GM19468 (cell line): ENCODE data around the gene BRSK2.
"Not testable (repeated sequence)": the region's sequence is repeated elsewhere in the genome, so short reads cannot be mapped to it uniquely, and the experiment has no call there.

Source experiments
- ATAC-seq: cut with Tn5 transposase; IDR thresholded peaks from one replicate; pipeline ENCODE4 v1.9.1; 2021; ENCODE audit warnings: mild to moderate bottlenecking, moderate library complexity, moderate number of reproducible peaks; ENCODE audit not compliant: unreplicated experiment; ENCODE audit errors: extremely low read depth

The BRSK2 gene

DNA sequence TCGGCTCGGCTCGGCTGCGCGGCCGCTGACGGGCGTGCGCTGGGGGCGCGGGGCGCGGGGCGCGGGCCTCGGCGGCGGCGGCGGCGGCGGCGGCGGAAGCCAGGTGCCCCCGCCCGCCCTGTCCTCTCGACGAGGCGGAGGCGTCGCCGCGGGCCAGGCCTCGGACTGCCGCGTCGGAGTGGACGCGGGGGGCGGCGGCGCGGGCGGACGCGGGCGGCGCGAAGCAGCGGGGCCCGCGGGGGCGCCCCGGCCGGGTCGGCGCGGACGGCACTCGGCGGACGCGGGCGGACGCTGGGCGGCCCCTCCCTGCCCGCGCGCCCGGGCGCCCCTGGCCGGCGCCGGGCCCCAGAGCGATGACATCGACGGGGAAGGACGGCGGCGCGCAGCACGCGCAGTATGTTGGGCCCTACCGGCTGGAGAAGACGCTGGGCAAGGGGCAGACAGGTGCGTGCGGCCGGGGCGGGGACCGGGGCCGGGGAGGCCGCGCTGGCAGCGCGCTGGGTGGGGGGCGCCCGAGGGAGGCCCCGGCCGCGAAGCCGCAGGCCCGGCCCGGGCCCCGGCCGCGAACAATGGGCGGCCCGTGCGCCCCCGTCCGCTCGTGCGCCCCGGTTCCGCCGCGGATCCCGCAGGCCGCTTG lies at the start of gene BRSK2:
Gene BRSK2 (plus strand): TSS at position 3 of the 637 bp plus-strand sequence. CDS start 351 bp downstream, at position 354.
- no peak for ATAC-seq

- ATAC-seq = no peak
Observed at GRCh38 chr11:1340111-1340510, 49.6 kb upstream of the BRSK2 start.

DNA sequence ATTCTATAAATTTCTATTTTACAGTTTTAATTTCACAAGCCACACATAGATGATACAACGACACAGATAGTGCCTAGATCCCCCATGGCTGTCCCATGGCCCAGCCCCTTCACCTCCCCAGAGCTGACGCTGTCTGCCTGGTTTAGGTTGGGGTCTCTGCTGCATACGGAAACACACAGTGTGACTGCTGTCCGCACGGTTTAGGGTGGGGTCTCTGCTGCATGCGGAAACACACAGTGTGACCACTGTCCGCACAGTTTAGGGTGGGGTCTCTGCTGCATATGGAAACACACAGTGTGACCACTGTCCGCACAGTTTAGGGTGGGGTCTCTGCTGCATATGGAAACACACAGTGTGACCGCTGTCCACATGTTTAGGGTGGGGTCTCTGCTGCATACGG lies 48.5 kb upstream of the BRSK2 start:
- ATAC-seq = not testable (repeated sequence)

DNA sequence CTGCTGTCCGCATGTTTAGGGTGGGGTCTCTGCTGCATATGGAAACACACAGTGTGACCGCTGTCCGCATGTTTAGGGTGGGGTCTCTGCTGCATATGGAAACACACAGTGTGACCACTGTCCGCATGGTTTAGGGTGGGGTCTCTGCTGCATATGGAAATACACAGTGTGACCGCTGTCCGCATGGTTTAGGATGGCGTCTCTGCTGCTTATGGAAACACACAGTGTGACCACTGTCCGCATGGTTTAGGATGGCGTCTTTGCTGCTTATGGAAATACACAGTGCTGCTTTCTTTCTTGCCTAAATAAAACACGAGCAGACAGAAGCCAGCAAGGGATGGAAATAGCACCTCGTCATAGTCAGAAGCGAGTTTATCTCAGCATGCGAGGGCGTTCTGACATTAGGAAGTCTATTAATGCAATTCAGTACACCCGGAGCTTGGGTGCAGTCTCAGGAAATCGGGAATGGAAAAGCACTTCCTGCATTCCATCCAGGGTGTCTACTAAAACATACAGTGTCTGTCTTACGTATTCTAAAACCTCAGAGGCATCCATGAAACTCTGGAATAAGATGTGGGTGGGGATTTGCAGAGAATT lies 47.7 kb upstream of the BRSK2 start:
- no peak for ATAC-seq

DNA sequence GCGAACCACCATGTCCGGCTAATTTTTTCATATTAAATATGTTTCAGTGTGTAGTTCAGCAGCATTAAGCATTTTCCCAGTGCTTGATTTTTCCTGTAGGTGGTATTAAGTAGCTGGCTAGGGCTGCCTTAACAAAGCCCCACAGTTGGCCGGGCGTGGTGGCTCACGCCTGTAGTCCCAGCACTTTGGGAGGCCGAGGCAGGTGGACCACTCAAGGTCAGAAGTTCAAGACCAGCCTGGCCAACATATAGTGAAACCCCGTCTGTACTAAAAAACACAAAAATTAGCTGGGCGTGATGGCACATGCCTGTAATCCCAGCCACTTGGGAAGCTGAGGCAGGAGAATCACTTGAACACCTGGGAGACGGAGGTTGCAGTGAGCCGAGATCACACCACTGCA lies 46.8 kb upstream of the BRSK2 start:
- no peak for ATAC-seq

DNA sequence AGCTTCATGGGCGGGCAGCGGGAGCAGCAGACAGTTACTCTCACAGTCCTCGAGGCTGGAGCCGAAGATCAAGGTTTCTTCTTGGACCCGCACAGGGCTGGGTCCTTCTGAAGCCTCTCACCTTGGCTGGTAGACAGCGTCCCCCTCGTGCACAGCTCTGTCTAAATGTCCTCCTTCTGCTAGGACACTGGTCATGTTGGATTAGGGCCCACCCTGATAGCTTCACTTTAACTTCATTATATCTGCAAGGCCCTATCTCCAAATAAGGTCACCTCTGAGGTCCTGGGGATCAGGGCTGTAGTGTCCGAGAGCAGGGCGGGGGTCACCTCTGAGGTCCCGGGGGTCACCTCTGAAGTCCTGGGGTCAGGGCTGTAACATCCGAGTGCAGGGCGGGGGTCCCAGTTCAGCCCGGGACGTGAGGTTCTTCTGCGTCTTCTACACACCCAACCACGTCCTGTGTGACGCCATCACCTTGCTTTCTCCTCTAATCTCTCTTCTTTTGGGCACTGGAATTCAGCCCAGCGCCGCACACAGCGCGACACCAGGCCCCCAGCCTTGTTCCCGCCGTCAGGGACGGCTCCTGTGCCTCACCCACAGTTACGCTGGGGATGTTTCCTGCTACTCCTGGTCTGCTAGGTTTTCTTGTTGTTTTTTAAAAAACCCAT lies 46.2 kb upstream of the BRSK2 start:
- ATAC-seq = no peak

DNA sequence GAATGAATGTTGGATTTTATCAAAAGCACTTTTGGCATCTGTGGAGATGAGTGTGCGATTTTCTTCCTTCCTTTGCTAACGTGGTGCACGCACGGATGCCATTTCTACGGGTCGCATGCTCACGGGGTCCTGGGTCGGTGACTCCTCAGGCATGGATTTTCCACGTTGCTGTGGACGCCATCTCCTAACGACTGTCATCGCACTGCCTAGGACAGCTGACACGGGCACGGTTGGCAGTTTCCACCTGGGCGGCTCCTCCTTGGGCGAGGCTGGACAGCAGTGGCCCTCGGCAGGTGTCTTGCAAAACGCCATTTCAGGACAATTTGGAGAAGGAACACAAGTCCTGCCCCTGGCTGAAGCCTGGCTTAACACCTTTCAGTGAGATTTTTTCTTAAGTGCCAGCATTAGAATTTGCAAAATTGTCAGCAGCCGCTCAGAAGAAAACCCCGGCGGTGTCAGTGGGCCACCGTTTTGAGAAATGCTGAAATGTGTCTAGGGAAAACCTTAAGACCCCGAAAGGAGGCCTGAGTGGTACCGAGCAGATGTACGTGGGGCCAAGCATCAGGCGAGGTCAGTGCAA lies 45.6 kb upstream of the BRSK2 start:
- ATAC-seq = no peak

- no peak for ATAC-seq
Observed at GRCh38 chr11:1345737-1346513, 43.8 kb upstream of the BRSK2 start.

DNA sequence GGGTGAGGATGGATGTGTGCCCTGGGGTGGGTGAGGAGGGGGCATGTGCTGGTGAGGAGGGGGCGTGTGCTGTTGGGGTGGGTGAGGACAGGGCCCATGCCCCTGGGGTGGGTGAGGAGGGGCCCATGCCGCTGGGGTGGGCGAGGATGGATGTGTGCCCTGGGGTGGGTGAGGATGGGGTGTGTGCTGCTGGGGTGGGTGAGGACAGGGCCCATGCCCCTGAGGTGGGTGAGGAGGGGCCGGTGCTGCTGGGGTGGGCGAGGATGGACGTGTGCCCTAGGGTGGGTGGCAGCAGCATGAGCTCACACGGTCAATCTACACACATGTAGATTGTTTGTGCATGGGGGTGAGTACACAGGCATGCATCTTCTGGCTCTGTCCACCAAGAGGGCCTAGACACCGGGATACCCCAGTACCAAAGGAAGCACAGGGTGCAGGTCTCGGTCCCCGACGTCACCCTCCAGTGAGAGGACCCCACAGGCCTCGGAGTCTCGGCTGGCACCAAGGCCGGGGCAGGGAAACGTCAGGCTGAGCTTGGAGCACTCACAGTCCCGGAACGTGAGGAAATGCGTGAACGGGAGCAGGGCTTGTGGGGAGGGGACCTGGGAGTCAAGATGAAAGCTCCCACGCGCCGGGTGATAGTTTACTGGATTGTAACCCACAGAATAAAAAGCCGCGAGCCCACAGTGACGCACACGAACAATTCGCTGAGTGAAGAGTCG lies 42.9 kb upstream of the BRSK2 start:
- no peak for ATAC-seq

- not testable (repeated sequence) for ATAC-seq
Observed at GRCh38 chr11:1347411-1347999, 42.2 kb upstream of the BRSK2 start.

- ATAC-seq = no peak
Observed at GRCh38 chr11:1348146-1348795, 41.5 kb upstream of the BRSK2 start.

- ATAC-seq = no peak
Observed at GRCh38 chr11:1348796-1349326, 40.9 kb upstream of the BRSK2 start.

GRCh38 chr11:1349327-1350041 lies 40.2 kb upstream of the BRSK2 start:
- no peak for ATAC-seq

GRCh38 chr11:1350086-1350725 lies 39.5 kb upstream of the BRSK2 start:
- no peak for ATAC-seq

- no peak for ATAC-seq
Observed at GRCh38 chr11:1351278-1351937, 38.3 kb upstream of the BRSK2 start.

DNA sequence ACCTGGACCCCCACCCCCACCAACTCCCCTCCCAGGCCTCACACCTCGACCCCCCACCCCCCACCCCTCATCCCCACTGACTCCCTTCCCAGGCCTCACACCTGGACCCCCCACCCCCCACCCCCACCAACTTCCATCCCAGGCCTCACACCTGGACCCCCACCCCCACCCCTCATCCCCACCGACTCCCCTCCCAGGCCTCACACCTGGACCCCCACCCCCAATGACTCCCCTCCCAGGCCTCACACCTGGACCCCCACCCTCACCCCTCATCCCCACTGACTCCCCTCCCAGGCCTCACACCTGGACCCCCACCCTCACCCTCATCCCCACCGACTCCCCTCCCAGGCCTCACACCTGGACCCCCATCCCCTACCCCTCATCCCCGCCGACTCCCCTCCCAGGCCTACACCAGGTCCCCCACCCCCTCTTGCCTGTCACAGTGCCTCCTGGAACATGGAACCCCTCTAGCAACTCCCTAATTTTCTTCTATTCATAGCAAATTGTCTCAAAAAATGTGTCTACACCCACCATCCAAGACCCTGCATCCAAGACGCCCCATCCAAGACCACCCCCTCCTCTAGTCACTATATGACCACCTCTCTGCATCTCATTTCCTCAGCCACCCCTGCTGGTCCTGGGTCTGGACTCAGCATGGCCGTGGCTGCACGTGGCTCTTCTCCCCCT lies 36.9 kb upstream of the BRSK2 start:
- no peak for ATAC-seq
